Measurements from ENCODE around the gene RSPH1.

The RSPH1 gene

DNA sequence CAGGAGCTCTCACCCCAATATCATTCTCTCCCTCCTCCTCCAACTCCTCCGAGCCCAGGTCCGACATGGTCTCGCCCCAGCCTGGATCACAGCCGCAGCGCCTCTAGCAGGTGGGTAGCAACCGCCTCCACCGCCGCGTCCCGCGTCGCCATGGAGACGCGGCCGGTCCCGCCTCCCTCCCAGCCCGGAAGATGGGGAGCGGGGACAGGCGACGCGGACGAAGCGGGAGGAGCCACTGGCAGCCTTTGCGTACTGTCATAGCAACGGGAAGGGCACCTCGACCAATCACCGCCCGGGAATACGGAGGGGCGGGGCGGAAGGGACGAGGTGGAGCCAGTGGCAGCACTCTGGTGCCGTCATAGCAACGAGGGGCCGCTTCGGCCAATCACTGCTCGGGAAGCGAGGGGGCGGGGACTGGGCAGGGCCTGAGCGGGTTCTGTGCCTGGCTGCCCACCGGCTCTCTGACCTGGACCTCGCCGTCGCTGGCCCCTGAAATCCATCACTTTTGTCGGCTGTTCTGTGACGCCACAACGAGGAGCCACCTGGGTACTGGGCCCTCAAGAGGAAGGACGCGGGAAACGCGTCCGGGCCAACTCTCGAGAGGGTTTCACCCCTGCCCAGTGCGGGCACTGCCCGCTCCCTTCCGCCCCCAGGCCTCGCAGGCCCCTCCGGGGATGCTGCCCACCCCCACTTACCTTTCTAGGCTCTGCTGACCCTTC lies at the start of gene RSPH1:
TSS of gene RSPH1 (minus strand) at position 105 of the 719 bp plus-strand sequence. CDS start at position 67, 38 bp downstream.
- peak; percentile 99 for DNase-seq (ENCODE audit: low read depth)

DNA sequence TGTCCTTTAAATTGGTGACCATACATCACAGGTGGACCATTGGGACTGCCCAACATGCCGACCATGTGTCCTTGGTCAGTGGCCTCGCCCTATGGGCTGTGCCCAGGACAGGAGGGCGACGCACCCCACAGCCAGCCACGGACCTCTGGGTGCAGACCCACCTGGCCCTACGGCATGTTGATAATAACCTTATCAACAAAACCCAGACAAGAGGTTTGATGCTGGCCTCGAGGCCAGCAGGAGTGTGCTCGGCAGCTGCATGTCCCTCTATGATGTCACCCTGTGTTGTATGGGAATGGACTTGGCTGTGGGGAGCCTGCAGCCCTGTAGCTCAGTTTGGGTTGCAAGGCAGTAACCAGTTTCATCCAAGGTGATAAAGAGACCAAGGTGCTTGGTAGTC lies 49.7 kb upstream of the RSPH1 start:
- no peak for DNase-seq (ENCODE audit: low read depth)

DNA sequence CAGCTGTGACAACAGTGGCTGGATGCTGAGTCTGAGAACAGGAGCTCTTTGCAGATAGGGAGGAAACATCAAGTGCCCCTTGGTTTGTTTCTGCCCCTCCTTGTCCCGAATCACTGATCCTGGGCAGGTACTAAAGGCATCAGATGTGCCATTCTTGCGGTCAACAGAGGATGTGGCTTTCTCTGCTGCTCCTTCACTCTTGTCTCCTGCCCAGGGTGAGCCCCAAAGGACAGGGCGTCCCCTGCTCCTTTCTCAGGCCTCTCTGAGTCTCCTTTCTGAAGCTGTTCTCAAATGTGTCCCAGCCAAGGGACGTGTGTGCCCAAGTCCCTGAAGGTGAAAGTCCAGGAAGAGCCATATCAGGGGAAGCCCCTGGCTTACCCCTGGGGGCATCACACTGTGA lies 49.3 kb upstream of the RSPH1 start:
- DNase-seq (ENCODE audit: low read depth): no peak

DNA sequence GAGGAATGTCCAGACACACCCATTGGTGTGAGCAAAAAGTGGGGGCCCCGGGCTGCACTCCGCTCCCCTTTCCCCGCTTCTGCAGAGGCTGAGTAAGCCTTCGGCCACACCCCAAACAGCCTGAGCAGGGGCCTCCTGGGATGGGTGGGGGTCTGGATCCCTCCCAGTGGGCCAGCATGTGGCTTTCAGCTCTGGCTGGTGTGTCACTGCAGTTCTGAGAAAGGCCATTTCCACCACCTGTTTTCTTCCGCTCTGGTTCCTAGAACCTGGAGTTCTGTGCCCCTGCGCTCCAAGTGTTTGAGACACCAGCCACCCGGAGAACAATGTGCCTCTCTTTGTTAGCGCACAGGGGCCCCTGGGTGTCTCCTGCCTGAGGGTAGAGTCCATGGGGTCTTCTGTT lies 48.5 kb upstream of the RSPH1 start:
- no peak for DNase-seq (ENCODE audit: low read depth)

DNA sequence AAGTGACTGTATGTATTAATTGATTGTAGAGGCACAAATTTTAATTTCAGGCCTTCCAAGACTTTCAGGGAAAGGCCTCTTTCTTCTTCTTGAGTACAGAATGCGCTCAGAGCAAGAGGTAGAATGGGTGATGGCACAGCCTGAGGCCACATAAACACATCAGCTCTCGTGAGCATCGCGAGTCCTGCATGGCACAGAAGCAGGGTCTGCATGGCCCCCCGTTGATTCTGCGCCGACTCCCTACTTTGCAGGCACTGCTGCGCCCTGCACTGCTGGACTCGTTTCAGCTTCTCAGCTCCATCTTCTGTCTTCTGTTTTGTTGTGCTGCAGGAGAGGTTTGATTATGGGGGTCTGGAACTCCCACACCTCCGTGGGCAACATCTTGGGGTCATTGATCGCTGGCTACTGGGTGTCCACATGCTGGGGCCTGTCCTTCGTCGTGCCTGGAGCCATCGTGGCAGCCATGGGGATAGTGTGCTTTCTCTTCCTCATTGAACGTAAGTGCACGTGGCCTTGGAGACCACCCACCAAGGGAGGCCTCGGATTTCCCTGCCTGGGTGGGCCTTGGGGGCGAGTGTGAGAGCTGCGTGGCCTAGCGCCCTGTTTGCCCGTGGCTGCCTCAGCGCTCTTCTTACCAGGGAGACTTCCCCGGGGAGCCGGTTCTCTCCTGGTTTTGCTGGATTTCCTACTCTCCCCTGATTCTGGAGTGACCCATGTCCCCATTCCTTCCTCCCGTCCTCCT lies 47.3 kb upstream of the RSPH1 start:
- no peak for DNase-seq (ENCODE audit: low read depth)

DNA sequence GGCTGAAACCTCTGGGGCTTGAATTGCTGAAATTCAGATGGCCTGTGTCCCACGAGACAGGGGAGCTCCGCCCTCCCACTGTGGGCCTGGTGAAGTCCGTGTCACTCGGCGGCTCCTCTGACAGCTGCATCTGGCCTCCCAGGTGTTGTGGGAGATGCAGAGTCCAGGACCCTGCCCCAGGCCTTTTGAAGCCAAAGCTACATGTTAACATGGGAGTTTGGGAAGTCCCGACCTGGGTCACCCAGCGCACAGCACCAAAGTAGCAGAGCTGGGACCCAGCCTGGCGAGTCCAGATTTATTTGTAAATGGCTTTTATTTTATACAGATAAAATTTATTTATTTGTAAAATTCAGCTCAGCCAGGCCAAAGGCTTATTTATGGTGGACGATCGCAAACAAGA lies 46.6 kb upstream of the RSPH1 start:
- DNase-seq (ENCODE audit: low read depth): no peak

DNA sequence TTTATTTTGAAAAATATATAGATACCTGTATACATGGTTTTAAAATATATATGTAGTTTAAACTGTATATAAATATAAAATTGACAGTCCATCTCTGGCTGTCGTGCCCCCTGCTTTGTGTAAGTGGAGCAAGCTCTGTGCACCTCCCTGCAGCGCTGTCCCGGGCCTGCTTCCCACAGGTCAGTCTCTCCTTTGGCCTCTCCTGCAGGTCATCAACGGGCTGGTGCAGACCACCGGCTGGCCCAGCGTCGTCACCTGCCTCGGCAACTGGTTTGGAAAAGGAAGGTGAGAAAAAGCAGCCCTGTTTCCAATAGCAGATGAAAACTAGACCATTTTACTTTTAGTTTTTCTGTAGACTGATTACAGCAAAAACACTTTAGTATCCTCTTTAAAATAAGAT lies 46.2 kb upstream of the RSPH1 start:
- no peak for DNase-seq (ENCODE audit: low read depth)

DNA sequence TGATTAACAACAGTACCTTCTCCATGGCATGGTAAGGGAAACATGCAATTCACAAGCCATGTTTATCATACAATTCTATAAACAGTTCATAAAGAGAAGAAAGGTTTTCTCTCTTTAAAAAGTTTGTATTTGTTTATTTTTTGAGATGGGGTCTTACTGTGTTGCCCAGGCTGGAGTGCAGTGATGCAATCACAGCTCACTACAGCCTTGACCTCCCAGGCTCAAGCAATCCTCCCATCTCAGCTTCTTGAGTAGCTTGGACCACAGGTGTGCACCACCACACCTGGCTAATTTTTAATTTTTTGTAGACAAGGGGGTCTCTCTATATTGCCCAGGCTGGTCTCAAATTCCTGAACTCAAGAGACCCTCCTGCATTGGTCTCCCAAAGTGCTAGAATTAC lies 45.6 kb upstream of the RSPH1 start:
- no peak for DNase-seq (ENCODE audit: low read depth)

DNA sequence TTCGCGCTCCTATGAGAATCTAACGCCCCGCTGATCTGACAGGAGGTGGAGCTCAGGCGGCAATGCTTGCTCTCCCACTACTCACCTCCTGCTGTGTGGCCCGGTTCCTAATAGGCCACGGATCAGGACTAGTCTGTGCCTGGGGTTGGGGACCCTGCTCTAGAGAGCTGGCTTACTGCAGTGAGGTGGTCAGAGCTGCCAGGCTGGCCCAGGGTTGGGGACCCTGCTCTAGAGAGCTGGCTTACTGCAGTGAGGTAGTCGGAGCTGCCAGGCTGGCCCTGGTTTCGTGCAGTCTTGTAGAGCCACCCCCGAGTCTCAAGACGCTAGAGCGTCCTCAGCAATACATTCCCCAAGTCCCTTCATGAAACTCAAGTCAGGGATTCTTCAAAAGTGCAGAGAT lies 45.1 kb upstream of the RSPH1 start:
- DNase-seq (ENCODE audit: low read depth): no peak

DNA sequence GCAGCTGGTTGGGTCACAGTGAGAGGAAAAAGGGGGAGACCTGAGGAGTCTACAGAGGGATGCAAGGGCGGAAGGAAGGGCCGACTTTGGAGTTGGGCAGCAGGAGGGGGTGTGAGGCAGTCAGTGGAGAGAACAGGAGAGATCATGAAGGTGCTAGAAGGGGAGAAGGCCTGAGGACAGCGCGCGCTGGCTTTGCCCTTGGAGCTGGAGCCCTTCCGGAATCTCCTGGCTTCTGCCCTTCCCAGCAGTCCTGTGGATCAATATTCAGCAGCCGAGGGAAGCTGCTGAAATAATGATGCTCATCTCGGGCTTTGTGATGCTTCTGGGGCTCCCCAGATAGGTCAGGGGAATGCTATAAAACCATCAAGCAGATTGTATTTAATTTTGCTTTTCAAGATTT lies 44.4 kb upstream of the RSPH1 start:
- DNase-seq (ENCODE audit: low read depth): no peak

DNA sequence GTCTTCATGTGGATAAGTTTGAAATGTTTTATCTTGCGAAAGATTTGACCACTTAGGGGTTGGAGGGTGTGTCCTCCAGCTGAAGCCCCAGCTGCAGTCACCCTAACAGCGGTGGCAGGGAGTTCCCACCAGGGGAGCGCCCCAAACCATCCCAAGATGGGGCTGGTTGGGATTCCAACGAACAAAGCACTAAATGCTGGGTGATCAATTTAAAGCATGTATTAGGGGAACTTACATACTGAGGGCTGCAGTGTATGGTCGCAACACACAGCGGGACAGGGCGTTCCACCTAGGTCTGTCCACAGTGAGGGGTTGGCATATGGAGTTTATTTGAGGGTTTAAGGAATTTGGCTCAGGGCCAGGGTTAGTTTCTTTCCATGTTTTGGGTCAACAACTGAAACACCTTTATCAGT lies 43.9 kb upstream of the RSPH1 start:
- no peak for DNase-seq (ENCODE audit: low read depth)

DNA sequence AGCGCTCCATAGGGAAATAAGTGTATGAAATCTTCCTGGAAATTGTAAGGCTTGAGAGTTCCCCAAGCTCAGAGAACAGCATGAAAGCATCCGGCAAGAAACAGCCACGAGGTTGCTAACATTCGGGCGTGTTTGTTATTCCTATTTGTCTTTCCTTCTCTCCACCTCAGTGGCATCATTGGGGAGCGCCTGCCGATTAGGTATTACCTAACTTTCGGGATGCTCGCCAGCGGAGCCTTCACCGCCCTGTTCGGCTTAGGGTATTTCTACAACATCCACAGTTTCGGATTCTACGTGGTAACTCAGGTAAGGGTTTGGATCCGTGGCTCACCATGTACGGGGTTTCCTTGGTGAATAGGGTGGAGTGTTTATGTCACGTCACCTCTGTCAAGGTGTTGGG lies 43.3 kb upstream of the RSPH1 start:
- no peak for DNase-seq (ENCODE audit: low read depth)

DNA sequence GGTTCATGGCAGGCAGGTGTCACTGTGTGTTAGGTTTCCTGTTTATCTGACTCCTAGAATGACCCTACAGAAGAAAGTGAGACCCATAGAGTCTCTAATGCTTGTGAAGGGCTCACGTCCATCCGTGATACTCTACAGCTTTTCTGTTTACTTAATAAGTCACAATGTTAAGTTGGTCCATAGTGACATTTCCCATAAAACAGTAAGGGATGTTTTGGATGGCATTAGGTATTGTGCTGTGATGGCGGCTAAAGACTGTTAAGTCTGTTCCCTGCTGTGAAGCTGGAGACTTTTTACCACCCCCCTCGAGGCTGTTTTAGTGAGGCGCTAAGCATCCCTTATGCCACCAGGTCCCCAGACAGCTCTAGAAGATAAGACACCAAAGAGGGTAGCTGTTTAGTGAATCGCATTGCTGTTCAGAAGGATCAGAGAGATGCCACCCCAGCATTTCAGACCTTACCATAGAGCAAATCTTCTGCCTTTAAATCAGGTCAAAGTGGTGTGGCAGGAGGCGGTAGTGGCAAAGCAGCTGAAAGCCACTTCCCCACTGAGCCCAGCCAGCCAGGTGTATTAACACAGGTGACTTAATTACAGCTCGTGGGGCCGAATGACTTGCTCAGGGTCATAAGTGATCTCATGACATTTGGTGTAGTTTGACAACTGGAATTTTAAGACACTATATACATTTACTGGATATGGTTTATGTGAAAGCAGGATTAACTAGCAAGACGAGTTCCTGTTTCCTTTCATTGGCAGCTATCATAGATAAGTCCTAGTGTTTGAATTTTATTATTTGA lies 42.7 kb upstream of the RSPH1 start:
- DNase-seq (ENCODE audit: low read depth): no peak

DNA sequence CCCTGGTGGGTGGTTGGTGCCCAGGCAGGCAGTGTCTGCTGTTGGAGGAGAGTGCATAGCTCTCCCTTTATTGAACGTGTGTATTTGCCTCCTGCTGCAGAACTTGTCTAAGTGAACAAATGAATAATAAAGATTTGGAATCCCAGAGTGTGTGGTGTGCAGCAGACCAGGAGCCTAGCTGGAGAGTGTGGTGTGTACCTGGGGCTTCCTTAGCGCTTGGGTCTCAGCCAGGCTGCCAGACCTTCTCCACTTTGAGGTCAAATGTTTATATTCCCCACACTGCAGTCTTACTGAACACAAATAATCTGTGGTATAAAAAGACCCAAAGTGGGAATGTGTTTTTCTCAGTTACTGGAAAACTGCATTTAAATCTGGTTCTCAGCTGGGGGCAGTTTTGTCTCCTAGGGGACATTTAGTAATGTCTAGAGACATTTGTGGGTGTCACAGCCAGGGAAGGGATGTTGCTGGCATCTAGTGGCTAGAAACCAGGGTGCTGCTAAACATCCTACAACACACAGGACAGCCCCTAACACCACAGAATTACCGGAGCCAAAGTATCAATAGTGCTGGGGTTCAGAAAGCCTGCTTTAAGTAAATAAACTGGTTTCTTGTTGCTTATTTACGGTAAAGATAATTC lies 41.2 kb upstream of the RSPH1 start:
- no peak for DNase-seq (ENCODE audit: low read depth)

DNA sequence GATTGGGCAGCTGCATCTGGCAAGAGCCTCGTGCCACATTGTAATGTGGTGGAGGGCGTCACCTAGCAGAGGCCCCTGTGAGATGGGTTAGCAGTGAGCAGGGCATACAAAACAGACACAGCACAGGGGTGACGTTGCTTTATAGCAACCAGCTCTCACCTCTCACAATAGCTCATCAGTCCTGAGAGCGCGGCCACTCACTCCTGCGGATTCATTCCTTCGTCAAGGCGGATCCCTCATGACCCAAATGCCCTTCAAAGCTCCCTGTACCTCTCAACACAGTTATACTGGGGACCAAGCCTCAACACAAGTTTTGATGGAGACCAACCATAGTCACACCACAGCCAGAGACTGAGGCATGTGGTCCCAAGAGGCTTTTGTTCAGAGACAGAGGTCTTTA lies 40.6 kb upstream of the RSPH1 start:
- no peak for DNase-seq (ENCODE audit: low read depth)

DNA sequence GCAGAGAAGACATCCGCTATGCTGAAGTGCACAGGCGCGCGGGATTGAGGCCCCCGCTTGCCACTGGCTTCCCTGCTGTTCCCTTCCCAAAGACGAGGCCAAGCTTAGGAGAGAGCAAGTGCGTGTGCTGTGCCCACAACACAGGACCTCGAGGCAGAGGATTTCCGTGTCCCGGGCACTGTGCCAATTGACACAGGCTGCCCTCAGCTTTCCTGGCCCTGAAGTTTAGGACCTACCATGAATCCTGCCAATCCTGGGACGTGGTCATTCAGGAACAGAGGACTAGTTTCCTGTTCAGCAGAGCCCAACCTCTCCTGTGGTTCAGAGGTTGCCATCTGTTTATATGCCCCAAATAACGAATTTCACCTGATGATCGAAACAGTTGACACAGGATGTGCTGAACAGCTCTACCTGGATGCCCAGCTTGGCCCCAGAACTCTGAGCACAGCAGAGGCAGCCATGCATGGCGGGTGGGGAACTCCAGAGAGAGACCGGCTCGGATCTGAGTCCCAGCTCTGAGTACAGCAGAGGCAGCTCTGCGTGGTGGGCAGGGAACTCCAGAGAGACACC lies 39.7 kb upstream of the RSPH1 start:
- no peak for DNase-seq (ENCODE audit: low read depth)

DNA sequence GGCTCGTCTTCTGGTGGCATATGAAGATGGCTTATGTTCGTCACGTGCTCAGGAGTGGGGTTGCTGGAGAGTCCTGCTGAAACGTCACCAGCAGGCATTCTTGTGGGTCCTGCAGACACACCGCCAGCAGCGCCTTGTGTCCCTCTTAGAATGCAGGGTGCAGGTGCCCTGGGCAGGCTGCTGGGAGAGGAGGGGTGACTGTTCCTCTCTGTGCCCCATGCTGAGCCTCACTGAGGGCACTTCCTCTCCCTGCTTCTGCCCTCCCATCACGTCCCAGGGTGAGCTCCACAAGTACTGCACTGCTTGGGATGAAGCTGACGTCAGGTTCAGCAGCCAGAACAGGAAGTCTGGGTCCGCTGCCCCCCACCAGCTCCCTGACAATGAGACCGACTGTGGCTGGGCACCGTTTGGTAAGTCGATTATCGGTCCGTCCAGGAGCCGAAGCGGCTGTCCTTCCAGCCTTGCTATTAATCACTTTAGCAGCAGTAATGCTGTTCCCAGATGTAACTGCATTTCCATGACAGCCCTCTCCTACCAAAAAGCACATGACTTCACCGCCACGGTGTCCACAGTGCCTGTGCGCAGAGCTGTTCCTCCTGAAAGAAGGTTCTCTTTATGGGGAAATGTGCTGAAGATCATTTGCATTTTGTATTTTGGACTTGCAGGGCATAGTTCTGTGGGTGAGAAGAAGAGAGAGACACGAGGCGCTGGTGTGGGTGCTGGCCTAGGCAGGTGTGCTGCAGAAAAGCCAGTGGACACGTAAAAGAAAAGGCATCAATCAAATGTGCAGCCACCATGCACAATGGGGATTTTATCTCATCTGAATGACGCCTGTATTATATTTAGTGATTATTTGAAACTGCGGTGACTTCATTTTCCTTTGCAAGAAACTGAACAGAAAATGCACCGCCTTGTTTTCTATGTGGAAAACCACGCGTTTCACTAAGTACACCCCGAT lies 38.7 kb upstream of the RSPH1 start:
- DNase-seq (ENCODE audit: low read depth): no peak

DNA sequence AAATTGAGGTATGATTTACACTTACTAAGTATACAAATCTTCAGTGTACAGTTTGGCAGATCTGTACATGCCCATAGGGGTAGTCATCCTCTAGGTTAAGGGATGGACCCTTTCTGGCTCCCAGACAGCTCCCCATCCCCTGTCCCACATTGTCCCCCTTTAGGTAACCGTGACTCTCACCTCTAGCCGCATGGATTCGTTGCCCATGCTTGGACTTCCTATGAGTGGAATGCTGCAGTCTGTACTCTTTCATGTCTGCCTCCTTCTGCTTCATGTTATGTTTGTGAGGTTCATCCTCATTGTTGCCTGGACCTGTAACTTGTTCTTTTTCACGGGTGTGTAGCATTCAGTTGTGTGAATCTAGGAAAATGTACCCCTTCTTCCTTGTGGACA lies 37.9 kb upstream of the RSPH1 start:
- DNase-seq (ENCODE audit: low read depth): no peak

DNA sequence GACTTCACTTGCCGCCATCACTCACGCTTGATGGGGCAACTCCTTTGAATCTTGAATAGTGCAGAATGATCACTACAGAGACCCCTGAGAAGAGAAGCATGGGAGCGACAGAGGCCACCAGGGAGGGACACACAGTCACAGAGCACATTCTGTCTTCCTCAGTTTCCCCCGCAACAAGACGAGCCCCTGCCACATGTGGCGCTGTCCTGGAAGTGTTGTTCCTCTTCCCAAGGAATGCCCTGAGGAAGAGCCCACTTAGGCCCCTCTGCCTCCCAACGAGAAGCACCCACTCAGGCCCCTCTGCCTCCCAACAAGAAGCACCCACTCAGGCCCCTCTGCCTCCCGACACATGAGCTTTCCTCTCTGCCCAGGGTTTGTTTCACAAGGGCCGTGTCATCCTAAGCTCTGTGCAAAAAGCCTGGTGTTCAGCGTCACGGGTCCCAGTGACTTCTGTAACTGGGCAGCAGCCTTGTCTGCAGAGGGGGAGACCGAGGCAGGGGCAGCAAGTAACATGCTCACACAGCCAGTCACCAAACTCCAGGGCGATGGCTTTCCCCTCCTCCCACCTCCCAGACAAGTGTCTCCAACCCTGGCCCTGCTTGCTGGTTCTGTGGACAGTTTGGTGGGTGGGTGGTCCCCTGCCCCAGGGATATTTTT lies 37.4 kb upstream of the RSPH1 start:
- DNase-seq (ENCODE audit: low read depth): no peak

DNA sequence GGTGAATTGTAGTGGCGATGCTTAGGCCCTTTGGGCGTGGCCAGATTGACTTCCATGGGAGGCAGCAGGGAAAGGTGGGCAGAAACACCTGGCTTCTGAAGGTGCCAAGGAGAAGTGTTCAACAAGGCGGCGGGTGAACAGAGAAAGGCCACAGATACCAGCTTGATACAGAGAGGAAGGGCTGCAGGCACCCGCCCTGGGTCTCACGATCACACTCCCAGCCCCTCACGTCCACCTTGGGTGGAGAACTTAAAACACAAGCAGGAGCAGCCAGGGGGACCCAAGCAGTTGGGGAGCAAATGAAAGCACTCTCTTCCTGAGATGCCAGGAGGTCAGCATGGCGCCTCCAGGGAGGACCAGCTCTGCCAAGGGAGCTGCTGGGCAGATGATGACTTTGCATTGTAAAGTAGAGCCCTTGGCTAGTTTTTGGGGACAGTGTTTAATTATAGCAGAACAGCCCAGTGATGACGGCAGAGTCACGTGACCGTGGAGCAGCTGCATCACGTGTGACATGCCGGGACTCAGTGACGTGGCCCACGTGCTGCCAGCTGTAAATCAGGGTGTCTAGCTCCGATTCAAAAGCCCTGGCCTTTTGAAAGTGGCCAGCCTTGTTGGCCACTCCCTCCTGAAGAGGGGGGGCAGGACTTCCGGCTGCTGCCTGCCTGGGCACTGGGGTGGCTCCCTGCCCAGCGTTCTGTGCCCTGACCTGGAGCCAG lies 36.6 kb upstream of the RSPH1 start:
- no peak for DNase-seq (ENCODE audit: low read depth)
